GM18870 (cell line): ENCODE data around the gene CIB4.

ENCODE experiments used
- ATAC-seq: cut with Tn5 transposase; IDR thresholded peaks from one replicate; pipeline ENCODE4 v1.9.1; 2021; ENCODE audit warnings: moderate library complexity; ENCODE audit not compliant: unreplicated experiment

Gene CIB4

DNA sequence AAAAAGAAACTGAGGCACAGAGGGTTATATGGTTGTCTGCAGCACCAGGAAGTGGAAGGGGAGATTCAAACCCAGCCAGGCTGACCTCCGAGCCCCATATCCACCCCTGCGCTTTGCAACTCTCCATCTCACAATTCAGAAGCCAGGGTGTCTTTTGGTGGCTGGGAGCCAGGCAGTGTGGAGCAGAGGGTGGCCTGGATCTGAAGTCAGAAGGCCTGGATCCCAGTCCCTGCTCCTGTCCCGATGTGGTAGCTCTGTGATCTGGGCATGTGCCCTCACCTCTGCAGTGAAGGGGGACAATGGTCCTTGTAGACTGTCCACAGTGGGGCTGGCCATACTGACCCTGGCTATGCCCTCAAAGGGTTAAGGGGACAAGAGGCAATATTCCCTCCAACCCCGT is 57.0 kb downstream of the CIB4 start:
- no peak for ATAC-seq

DNA sequence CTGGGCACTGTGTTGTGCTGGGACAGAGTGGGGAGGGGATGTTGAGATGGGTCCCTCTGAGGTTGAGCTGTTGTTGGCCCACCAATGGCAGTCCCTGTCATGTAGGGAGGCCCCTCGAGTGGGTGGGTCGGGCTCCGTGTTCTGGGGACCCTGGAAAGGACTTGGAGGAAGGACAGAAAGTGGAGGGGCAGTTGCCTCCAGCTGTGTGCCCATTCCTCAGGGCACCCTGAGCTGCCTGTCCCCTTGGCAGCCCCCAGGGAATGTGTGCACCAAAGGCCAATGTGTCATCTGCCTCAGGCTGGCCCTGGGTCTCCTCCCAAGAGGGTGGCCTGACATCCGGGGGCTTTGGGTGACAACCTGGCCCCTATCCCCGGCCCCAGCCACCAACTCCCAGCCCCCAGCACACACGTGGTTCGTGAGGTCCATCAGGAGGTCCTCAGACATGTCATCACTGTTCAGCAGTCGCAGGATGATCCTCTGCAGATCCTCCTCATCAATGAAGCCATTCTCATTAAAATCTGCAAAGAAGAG is 57.7 kb downstream of the CIB4 start:
- ATAC-seq = no peak

DNA sequence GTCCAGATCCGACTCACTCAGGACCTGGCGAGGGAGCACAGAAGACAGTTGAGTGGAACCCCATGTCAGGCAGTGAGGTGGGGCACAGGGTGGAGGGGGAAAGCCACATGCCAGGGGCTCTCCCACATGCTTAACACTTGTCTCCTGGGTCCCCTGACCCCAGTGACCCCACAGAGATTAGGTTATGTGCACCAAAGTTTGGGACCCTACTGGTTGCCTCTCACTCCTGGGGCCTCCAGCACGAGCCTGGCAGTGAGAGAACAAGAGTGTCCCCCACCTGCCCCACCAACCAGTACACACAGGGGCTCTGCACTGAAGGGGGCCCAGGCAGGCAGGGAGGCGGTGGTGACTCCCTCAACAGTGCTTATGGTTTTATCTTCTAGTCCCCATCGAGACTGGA is 58.3 kb downstream of the CIB4 start:
- no peak for ATAC-seq

DNA sequence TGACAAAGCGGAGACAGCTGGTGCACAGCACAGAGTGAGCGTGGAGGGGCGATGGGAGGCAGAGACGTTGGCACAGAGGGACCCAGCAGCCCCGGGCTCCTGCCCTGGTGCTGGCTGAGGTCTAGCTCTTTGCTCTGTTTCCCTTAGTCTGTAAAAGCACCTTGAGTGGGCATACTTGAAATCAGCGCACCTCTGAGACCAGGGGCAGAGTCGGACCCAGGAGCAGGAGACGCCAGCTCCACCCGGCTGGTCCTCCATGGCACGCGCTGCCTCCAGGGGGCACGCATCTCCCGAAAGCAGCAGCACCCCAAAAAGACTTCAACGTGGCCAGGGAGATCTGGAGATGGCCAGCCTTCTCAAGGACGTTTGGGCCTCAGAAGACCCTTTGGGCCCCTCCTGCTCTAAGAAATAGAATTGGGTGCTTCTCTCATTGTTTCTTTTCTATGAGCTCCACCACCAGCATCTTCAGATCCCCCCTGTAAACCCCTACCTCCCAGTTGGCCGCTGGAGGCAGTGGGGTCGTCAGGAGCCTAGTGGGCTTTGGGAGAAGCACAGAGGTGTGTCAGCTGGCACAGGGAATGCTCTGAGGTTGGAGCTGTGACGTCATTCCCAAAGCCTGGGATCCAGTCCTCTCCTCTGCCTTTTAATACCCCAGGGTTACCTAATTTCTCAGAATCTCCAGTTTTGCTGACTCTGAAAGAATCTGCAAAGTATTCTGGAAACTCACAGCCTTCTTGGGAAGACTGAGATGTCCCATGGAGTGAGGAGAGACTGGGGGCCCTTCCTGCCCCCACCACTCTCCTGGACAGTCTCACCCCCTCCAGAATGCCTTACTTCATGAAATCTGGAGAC is 58.9 kb downstream of the CIB4 start:
- ATAC-seq = no peak

DNA sequence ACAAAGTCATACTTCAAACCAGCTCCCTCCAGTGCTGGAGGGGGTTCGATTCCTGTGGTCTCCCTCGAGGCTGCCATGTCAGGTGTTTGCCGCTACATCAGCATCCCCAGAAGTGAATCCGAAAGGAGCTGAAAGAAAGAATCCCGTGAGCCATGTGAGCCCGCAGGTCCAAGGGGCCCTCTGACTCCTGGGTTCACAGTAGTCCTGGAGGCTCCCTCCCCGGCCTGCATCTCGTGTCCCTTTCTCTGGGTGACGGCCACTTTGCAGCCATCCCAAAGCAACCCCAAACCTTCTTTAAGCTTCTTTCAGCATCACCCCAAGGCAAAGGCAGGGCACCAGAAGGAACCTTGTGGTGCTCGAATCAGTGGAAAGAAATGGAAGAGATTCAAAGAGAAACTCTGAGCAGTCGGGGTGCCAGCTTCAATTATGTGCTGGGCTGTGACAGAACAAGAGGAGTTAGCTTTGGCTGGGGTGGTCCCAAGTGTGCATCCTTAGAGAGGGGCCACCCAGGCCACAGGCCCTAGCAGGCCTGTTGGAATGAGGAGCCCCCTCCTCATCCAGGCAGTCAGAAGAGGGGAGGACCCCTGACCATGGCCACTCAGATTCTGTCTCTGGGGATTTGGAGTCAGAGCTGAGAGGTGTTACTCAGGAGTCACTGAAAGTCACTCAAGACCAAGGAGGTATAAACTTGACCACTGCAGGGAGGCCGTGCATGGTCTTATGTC is 59.7 kb downstream of the CIB4 start:
- no peak for ATAC-seq

DNA sequence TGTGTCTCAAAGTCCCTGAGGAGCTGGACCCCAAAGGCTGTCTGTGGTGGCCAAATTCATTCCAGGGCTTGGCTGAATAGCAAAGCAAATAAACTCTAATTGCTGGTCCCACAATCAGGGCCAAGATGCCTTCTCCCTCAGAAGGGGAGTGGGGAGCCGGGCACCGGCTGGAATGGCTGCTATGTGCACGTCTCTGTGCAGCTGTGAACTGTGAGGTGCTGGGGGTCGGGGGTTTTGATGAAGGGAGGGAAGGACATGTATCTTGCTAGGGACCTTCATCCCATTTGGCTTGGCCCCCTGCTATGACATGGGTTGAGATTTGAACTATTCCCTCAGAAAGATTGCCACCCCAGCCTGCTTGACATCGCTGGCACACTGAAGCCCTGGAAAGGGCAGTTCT is 60.4 kb downstream of the CIB4 start:
- ATAC-seq = no peak

DNA sequence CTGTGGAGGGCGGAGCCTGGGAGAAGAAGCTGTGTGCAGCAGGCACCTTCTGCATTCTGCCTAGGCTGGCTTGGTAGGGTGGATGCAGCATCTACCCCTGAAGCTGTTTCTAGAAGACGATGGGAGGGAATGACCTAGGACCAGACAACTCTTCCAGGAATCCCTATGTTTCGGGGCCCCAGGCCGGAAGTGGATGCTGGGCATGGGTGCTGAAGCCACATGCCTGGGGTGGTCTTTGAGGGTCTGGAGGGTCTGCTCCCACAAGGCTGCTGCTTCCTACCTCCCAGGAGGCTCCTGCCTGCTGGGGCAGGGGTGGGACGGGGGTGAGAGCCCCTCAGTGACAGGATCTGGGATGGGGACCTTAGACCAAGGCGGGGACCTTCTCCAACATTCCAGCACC is 61.0 kb downstream of the CIB4 start:
- ATAC-seq = no peak

DNA sequence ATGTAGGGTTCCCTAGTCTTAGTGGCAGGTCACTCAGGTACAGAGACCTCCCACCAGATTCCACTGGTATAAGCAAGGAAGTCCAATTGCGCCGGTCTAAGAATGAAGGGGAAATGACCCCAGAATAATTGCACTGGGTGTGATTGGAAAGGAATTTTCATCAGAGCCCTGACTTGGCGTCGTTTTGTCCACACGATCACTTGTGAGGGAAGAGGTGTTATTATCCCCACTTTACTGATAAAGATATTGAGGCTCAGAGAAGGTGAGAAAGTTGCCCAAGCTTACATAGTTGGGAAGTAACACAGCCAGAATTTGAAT is 61.5 kb downstream of the CIB4 start:
- ATAC-seq = no peak

DNA sequence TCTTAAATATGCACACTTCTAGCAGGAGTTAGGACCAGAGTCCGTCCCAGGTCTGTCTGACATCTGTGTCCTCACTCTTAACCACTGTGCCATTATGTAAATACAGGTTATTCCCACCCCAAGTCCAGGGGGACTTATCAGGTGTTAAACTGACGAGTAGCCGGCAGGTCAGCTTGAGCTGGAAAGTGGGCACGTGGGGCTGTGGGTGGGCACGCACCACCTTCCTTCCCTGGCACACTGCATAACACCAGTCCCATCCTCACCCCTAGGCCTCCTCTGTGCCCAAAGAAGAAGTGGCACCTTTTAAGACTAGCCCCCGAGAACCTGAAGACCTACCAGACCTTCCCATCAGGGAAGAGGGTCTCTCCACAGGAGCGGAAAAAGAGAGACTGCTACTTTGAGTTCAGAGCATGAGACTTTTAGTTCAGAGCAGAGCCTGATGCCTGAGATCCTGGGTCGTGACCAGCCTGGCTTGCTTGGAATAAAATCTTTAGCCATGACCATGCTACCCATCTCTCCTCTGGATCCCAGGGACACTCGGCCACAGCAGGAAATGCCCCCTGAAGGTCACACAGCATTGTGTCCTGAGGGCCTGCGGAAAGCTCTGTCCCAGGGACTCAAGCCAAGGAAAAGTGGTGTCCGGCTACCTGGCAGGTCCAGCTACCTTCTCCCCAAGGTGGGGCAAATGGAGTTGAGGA is 62.0 kb downstream of the CIB4 start:
- ATAC-seq = no peak

DNA sequence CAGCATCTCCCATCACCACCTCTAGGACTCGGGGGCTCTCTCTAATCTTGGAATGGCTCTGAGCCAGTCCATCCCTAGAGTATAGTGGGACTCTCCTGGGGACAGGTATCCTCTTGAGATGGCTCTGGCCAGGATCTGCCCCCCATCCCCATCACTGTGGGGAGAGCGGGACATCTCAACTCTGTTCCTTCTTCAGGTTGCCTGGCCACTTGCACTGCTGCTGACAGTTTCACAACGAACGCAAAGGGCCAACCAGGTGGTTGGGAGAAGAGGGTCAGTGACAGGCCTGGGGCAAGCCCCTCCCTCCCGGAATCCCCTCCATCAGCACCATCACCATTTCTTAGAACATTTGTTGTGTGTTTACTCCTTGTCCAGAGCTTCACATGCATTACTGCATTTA is 62.6 kb downstream of the CIB4 start:
- ATAC-seq = no peak

DNA sequence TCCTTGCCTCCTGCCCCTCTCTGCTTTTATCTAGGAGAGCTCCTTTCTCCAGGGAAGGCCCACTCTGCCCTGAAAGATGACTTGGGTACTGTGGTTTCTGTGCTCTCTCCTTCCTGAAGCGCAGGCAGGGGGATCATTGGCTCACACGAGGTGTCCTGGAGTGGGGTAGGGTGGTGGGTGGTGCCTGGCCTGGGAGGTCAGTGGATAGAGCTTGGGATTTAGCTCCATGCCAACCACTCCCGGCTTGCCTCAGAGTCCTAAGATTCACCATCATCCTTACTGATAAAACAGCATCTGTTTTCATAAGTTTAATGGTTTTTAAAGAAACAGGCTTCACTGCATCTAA is 63.1 kb downstream of the CIB4 start:
- ATAC-seq = no peak

DNA sequence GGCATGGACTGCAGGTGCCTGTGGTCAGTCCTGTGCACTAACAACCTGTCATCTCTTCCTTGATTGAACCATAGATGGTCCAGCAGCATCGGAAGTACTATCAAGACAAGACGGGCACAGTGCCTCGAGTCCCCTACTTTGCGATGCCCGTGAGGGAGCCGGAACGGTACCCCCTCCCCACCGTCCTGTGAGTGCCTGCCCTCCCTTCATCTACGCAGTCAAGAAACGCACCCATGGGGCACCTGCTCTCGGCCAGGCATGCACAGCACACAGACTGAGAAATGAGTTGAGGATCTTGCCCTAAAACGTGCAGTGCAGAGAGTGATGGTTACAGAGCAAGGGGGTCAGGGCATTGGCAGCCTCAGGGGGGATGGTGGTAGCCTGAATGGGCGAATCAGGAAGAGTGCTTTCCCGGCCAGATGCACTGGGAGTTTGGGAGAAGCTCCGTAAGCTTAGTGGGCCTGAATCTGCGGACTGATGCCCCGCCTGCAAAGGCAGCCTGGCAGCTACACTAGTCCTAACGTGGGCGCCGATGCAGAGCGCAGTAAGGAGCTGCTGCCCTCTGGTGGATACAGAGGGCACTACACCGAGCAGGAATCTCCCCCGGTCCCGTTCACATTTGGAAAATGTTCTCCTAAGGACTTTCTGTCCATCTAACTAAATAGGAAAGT is 63.6 kb downstream of the CIB4 start:
- ATAC-seq = no peak

DNA sequence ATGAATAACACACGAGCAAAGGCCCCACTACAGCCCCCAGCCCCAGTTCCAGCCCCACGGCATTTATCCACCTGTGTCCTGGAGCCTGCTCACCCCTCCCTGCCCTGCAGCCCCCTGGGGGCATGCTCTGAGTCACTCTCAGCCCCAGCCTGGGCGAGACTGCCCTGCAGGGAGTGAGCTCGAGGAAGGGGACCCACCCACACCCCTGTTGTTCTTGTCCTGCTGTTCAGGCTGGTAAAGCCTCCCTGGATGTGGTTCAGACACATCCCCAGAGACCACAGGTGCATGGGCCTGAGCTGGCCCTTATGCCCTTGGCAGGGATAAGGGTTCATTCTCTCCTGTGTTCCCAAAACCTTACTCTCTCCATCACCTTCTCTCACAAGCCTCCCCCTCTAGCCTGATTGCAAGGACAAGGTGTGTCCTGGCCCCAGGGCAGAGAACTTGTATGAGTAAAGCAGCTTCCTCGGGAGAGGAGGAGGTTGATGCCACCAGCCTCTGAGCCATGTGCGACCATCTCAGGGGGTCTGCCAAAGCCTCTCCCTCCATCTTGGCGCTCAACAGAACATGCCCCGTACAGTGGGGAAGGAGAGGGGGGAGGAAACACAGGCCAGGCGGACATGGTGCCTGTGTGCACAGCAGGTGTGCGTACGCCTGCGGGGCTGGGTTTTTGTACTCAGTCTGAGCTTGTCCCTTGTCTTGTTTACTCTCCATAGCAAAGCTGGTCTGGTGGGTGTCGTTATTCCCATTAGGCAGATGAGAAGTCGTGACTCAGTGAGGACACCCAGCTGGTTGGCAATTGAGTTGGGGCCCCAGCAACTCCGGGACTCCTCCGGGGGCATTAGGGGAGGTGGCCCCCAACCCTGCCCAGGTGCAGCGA is 64.4 kb downstream of the CIB4 start:
- no peak for ATAC-seq

DNA sequence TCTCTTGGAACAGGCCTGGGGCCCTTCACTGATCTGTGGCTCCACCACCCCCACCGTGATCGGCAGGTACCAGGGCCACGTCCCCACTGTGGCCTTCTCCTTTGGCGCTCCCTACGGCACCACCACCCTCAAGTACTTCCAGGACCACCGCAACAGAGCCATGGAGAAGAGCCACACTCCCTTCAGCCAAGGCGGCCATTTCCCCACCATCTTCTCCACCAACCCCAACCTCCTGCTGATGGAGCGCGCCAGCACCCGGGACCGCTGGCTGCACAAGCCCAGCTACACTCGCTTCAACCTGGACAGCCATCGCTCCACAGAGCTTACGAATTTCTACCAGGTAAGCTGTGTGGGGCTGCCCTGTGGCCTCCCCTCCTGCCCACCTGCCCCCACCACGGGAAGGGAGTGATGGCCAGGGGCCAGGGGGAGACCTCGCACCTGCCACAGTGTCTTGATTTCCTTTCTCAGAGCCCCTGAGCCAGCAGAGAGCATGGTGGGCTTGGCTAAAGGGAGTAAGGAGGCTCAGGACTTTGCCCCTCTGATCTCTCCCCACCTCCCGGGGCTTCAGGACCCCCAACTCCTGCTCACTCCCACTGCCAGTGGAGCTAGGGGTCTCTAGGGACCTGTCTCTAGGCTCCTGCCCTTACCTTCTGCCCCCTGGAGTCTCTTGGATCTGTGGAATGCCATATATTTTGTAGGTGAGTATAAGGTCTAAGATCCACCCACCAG is 65.2 kb downstream of the CIB4 start:
- ATAC-seq = no peak

DNA sequence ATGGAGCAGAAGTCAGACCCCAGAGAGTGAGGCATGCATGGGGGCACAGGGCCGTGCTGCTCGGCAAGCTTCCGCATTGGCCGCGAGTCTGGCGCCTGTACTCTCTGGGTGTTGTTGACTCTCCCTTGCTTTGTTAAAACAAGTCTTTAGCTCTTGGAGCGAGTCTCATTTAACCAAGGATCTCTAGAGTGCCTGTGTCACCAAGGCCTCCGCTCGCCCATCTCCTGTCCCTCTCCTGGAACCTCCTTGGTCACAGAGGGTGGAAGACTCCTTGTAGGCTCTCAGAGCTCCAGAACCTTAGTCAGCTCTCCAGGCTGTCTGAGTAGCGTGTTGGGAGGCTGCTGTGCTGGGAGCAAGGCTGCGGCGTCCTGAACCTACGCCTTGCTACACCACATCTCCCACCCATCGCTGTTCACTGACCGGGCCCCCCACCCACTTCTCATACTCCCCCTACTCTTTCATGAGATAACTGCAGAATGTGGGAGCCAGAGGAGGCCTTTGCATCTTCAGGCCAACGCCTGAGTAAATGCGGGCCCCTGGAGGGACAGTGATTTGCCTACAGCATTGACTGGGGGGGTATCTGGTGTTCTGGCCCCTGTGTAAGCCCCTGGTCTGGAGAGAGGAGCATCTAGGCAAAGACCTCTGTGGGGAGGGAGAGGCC is 66.1 kb downstream of the CIB4 start:
- no peak for ATAC-seq

DNA sequence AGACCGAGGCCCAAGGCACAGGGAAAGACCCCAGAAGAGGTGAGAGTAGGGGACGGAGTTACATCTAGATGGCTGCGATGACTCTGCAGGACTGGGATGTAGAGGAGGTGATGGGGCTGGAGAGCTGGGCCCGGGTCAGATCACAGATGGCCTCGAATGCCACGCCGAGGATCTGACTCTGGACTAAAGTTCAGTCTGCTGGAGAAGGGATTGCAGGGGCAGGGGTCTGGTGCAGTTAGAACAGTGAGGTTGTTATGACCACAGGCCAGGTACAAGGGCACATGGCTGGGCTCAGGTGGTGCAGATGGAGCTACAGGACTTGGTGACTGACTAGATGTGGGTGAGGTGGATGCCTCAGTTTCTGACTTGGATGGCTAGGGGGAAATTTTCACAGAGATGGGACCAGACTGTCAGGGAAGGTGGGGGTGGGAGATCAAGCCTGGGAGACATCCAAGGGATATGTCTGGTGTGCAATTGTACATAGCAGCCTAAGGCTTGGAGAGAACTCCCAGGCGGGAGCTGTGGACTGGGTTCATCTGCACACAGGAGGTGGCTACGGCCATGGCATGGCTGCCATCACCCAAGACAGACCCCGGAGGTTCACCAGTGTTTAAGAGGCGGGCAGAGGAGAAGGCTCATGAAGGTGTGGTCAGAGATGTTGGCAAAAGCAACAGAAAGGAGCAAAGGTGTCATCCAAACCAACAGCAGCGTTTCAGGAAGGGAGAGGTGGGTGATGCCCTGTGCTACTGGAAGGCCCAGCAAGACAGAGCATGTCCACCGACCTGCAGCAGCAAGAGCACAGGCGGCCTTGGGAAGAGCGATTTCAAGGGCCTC is 66.9 kb downstream of the CIB4 start:
- no peak for ATAC-seq

DNA sequence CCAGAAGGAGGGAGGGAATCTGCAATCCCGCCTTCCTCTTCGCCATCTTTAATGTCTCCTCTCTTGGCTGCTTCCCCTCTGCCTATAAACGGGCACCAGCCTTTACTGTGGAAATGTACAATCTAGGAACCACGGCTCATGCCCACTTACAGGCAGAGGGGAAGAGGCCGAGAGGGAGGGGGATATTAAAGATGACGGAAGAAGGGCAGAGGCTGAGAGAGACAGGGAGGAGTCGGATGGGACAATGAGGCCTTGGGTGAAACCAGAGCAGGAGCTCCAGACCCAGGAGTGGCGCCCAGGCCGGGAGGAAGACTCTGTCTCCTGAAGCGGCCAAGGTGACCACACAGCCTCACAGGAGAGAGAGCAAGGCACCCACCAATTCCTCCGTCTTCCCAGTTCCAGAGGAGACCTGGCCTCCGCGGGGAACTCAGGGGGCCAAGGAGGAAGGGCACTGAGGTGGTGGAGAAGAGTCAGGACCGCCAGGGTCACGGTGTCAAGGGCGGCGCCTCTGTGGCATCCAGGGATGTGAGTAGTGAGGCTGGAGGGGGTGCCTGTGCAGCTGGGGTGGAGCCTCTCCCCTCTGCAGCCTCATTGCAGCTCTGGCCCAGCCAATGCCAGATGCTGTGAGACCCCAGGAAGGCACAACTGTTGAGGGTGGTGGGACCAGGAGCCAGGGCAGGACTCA is 67.8 kb downstream of the CIB4 start:
- ATAC-seq = no peak

DNA sequence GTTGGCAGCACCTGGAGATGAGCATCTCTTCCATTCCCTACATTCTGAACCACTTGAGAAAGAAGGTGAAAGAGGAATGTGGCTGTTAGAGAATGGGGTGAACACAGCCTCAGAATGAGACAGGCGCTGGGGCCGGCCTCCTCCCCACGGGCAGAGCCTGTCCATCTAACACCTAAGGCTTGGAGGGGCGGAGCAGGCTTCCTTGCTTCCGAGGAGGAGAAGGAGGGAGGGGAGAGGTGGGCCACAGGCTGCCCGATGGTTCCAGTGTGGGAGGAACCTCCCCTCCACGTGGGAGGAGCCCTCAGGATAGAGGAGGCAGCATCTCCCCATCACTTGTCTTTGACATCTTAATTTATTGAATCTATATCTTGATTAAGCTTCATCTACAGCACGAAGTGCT is 68.6 kb downstream of the CIB4 start:
- ATAC-seq = no peak
